Glutamatergic neuron (in vitro differentiated cells): Measurements from ENCODE around the gene KRT33A. TPM values are rescaled to one million over a fixed set of nuclear protein-coding genes. Genes with fewer than 3 reads are reported as not detected.
"Not testable (repeated sequence)": the region's sequence is repeated elsewhere in the genome, so short reads cannot be mapped to it uniquely, and the experiment has no call there.

Experiments used
- DNase-seq: peaks from one replicate; pipeline ENCODE4 v3.0.0; 2022
- H3K27ac Mint-ChIP-seq: one replicate; pipeline ENCODE4 v1.8.0; 2020; ENCODE audit warnings: mild to moderate bottlenecking, mixed read lengths, inconsistent platforms; ENCODE audit not compliant: unreplicated experiment
- H3K27me3 Mint-ChIP-seq: one replicate; pipeline ENCODE4 v1.8.0; 2020; ENCODE audit warnings: mild to moderate bottlenecking, moderate library complexity, mixed read lengths, inconsistent platforms; ENCODE audit not compliant: unreplicated experiment
- H3K36me3 Mint-ChIP-seq: one replicate; pipeline ENCODE4 v1.8.0; 2020; ENCODE audit warnings: mild to moderate bottlenecking, mixed read lengths, inconsistent platforms; ENCODE audit not compliant: unreplicated experiment
- H3K4me1 Mint-ChIP-seq: one replicate; pipeline ENCODE4 v1.8.0; 2020; ENCODE audit warnings: mild to moderate bottlenecking, low read depth, mixed read lengths, inconsistent platforms; ENCODE audit not compliant: unreplicated experiment
- H3K4me3 Mint-ChIP-seq: one replicate; pipeline ENCODE4 v1.8.0; 2020; ENCODE audit warnings: mild to moderate bottlenecking, mixed read lengths, inconsistent platforms; ENCODE audit not compliant: unreplicated experiment
- H3K9me3 Mint-ChIP-seq: one replicate; pipeline ENCODE4 v1.8.0; 2020; ENCODE audit warnings: mild to moderate bottlenecking, moderate library complexity, mixed read lengths, inconsistent platforms; ENCODE audit not compliant: unreplicated experiment
- CTCF ChIP-seq: fragments of 200-600 bp; sonication (generic); IDR thresholded peaks from one replicate; pipeline ENCODE4 v1.5.0; 2021; ENCODE audit not compliant: partially characterized antibody, unreplicated experiment
- long read RNA-seq: library from polyadenylated mRNA; unstranded; transcript quantifications from one replicate; pipeline ENCODE4 v2.0.0, GENCODE V29; 2020; ENCODE audit not compliant: unreplicated experiment
- total RNA-seq: library from RNA; stranded (reverse); fragmentation: NEBNext Ultra II Directional; extraction: Animal tissue kit (Norgen Biotek cat#: 25700); gene quantifications from one replicate; pipeline ENCODE4 v1.2.1, GENCODE V29; 2021; ENCODE audit not compliant: unreplicated experiment

KRT33A gene
- not detected for total RNA-seq
- long read RNA-seq: 0 reads

- H3K4me1 Mint-ChIP-seq, H3K27ac Mint-ChIP-seq, H3K27me3 Mint-ChIP-seq, H3K4me3 Mint-ChIP-seq, H3K36me3 Mint-ChIP-seq, H3K9me3 Mint-ChIP-seq, DNase-seq: not testable (repeated sequence)
These were observed at the start of gene KRT33A for GRCh38 chr17:41350381-41350878. Gene KRT33A, minus strand, starts transcription at chr17:41350828. Its CDS starts 61 bp downstream, at chr17:41350767.

- DNase-seq: no peak
- Mint-ChIP-seq H3K27me3 (peaks cover 5% of the 10 kb centered on the region), H3K9me3 (peaks cover 4% of the 10 kb centered on the region)
These were observed 46.5 kb upstream of the KRT33A start, which contains the start of gene KRT31 for GRCh38 chr17:41396996-41397660. Gene KRT31, minus strand, starts transcription at chr17:41397608. Its CDS starts 69 bp downstream, at chr17:41397539.

GRCh38 chr17:41396340-41396739 lies 45.7 kb upstream of the KRT33A start:
- Mint-ChIP-seq H3K27ac (no peak overlapping the region), H3K27me3 (peaks cover 5% of the 10 kb centered on the region), H3K36me3 (no peaks in the 10 kb centered on the region), H3K4me3 (no peak overlapping the region), H3K9me3 (peaks cover 4% of the 10 kb centered on the region), H3K4me1 (peaks cover 1% of the 10 kb centered on the region)
- no peak for DNase-seq
- no peak for TF ChIP-seq CTCF

More at GRCh38 chr17:41396996-41397660, 46.5 kb upstream of the KRT33A start, which contains the start of gene KRT31:
- Mint-ChIP-seq H3K4me1 (peaks cover 1% of the 10 kb centered on the region), H3K36me3 (no peaks in the 10 kb centered on the region), H3K27ac (no peak within 1 kb of the TSS), H3K4me3 (no peak within 1 kb of the TSS)
- no peak for TF ChIP-seq CTCF

GRCh38 chr17:41395611-41396010 lies 45.0 kb upstream of the KRT33A start:
- Mint-ChIP-seq H3K4me3 (no peak overlapping the region), H3K27ac (no peak overlapping the region), H3K4me1 (peaks cover 1% of the 10 kb centered on the region), H3K9me3 (peaks cover 4% of the 10 kb centered on the region), H3K36me3 (no peaks in the 10 kb centered on the region), H3K27me3 (peaks cover 5% of the 10 kb centered on the region)
- no peak for DNase-seq
- TF ChIP-seq CTCF: no peak

- H3K36me3 Mint-ChIP-seq, DNase-seq, H3K27me3 Mint-ChIP-seq, H3K4me1 Mint-ChIP-seq, H3K27ac Mint-ChIP-seq, H3K9me3 Mint-ChIP-seq, H3K4me3 Mint-ChIP-seq: not testable (repeated sequence)
These were observed 44.4 kb upstream of the KRT33A start for GRCh38 chr17:41395044-41395443.
